Right ventricle myocardium inferior (tissue), 1 donor: ENCODE results near the gene TMEM123. TPM values are rescaled to one million over a fixed set of nuclear protein-coding genes. Genes with fewer than 3 reads are reported as not detected.

ENCODE experiments used
- ATAC-seq: fragments of 200-7000 bp; cut with Tn5 transposase; one replicate; pipeline ENCODE4 v1.9.1; 2020; ENCODE audit warnings: mild to moderate bottlenecking, moderate library complexity
- DNase-seq: peaks from one replicate; pipeline ENCODE4 v3.0.0; 2021; ENCODE audit errors: missing footprints
- intact Hi-C: fragments of 100-400 bp; cut with DNase I; formaldehyde crosslinking; loops from one replicate; pipeline ENCODE4 v1.11.0; 2022
- total RNA-seq: library from RNA; stranded (reverse); fragmentation: NEBNext Ultra II Directional; extraction: Animal tissue kit (Norgen Biotek cat#: 25700); gene quantifications from one replicate; pipeline ENCODE4 v1.2.1, GENCODE V29; 2021
- donor health status: DM: no; HTN: yes; CAD: no; lungs with severe emphysema.

The TMEM123 gene
- total RNA-seq, 1 donor from 2014 or later: 80.0 TPM

DNA sequence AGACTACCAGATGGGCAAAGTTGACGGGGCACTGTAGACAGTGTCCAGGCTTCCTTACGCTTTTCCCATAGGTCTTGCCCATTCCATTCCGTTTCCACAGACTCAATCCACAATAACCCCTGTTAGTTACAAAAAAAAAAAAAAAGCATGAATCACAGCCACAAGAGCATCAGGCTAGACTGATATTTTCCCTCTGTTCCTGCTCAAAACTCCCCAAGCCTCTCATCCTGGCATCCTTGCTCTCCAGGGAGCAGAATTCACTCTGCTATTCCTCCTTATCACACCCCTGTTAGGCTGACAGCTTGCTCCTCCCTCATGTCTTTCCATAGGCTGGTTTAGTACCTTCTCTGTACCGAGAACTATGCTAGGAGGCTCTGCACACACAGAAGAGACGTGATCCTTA lies 42.2 kb downstream of the TMEM123 start:
- DNase-seq: no peak
- intact Hi-C loops: no loop called here
- peak; percentile 24 for ATAC-seq

DNA sequence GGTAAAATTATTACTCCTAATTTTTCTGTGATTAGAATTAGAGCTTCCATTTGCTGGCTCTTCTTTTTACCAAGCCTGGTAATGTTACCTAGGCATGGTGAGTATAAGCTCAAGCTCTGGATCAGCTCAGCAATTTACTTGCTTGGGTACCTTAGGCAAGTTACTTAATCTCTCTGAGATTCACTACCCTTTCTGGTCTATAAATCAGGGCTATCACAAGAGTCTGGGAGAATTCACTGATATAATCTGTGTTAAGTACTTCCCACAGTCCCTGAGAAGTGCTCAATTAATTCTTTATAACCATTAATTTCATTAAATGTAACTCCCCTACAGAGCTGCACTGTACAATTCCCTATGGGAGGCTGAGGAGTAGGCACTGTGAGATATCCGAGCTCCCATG lies 44.2 kb downstream of the TMEM123 start:
- DNase-seq (no peak), ATAC-seq (no peak)
- intact Hi-C loops: no loop called here

DNA sequence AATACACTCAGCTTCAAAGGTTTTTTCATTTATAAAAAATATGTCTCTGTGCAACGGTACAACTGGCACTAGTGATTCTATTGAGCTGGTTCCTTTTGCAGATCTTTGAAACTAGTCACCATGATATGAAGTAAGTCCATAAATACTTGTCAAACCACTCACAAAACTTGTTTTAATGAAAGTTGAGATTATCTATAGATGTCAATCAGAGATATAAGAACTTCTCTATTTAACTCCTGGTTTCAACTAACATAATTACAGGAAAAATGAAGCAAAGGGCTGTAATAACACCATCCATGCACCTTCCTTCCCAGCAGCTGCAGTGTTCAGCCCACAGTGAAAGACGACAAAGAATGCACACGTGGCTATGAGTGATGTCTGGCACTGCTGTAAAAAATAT lies 44.7 kb downstream of the TMEM123 start:
- ATAC-seq (no peak), DNase-seq (no peak)
- intact Hi-C loops: no loop called here

DNA sequence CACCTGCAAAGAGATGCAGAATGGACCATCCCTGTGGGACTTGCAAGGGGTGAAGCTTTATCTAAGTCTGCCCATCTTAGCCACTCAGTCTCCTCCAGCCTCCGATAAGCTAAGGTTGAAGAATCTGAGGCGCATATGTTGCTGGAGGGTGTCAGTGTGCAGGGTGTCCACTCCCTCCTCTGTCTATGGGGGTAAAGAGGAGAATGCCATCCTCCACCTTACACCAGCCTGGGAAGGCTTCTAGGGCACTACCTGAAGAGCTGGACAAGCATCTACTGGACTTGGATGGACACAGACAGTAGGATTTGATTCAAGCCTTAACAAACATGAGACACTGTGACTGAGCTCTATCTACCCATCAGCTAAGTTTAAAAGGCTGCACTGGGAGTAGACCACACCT lies 46.5 kb downstream of the TMEM123 start:
- ATAC-seq (no peak), DNase-seq (no peak)
- intact Hi-C loops: no loop called here

DNA sequence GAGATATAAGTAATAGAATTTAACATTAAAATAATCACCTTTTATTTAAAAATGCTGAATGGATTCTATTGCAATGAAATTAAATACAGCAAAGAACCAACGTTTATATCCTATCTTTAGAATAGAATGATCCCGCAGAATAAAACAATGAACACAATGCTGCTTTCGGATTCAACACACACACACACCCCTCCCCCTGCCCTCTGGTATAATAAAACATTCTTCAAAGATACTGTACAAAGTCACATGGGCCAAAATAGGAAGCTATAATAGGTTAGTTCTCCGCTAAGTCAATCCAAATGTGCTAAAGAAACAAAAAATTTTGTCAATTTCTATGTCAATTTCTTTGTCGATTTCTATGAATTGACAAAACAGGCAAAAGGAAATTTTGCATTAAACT lies 47.1 kb downstream of the TMEM123 start:
- ATAC-seq: no peak
- intact Hi-C loops: no loop called here
- no peak for DNase-seq

DNA sequence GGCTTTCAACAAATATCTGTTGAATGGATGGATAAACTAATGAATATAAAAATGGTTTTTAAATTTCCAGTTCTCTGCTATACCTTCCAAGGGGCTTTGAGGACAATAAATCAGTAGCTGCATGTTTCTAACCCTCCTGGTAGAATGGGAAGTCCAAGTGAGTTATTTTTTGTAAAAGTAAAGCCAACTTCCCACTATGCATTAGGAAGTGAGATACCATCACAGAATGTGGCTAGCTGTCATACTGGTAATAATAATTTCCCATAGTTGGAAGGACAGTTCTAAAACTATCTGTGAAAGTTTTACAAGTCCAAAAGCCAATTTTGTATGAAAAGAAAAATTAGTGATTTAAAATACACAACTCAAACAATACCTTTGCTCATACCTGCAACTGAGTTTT lies 50.0 kb downstream of the TMEM123 start:
- intact Hi-C loops: no loop called here
- ATAC-seq (no peak), DNase-seq (no peak)

DNA sequence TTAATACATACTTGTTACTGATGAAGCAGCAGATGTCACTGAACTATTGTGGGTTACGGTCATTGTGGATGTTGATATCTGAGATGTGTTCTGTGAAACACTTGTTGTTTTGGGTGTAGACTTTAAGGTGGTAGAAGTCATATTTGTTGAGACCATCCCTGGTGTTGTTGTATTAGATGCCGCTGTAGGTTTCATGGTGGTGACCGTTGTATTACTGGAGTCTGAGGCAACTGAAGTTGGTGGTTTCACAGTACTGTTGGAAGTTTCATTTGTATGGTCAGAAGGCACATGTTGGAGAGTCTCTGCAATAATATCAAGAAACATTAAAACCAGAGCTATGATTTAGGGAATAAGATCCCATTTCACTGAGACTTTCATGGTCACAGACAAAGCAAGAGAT lies 50.7 kb downstream of the TMEM123 start:
- ATAC-seq (no peak), DNase-seq (no peak)
- intact Hi-C loops: no loop called here

DNA sequence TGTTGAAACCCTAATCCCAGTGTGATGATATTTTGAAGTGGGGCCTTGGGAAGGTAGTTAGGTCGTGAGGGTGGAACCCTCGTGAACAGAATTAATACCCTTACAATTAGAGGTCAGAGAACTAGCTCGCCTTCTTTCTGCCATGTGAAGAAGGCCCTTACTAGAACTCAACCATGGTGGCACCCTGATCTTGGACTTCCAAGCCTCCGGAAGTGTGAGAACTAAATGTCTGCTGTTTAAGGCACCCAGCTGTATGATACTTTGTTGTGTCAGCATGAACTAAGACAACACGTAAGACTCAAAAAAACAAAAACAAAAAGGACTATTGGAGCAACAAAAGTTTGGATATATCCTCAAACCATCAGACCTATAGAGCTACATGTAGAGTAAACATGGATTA lies 52.0 kb downstream of the TMEM123 start:
- DNase-seq: no peak
- intact Hi-C loops: no loop called here
- ATAC-seq: no peak

DNA sequence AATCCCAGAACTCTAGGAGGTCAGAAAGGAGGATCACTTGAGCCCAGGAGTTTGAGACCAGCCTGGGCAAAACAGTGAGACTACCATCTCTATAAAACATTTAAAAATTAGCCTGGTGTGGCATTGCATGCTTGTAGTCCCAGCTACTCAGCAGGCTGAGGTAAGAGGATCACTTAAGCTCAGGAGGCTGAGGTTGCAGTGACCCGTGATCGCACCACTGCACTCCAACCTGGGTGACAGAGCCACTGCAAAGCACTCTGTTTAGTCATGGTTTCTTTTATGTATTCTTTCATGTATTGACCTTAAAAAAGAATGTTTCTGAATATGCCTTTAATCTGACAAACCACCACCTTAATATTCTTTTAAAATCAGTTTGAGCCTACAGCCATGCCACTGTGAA lies 53.4 kb downstream of the TMEM123 start:
- intact Hi-C loops: no loop called here

DNA sequence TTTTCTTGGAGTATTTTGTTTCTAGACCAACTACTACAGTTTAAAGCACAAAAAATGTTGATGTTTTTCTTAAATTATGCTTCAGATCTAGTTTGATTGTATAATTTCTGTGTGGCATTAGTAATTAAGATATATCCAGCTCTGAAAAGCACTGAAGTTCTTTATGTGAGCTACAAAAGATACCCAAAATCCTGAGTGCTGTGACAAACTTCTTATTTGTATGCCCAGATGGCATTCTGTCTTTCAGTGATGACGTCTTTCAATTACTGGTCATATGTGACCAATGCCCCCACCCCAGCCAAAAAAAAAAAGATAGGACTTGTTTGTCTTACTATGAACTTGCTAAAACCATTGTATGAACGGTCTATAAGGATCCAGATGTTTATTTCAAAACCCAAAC lies 54.3 kb downstream of the TMEM123 start:
- DNase-seq (no peak), ATAC-seq (no peak)
- intact Hi-C loops: no loop called here

More for the DNA sequence above, 53.4 kb downstream of the TMEM123 start:
- ATAC-seq (no peak), DNase-seq (no peak)

DNA sequence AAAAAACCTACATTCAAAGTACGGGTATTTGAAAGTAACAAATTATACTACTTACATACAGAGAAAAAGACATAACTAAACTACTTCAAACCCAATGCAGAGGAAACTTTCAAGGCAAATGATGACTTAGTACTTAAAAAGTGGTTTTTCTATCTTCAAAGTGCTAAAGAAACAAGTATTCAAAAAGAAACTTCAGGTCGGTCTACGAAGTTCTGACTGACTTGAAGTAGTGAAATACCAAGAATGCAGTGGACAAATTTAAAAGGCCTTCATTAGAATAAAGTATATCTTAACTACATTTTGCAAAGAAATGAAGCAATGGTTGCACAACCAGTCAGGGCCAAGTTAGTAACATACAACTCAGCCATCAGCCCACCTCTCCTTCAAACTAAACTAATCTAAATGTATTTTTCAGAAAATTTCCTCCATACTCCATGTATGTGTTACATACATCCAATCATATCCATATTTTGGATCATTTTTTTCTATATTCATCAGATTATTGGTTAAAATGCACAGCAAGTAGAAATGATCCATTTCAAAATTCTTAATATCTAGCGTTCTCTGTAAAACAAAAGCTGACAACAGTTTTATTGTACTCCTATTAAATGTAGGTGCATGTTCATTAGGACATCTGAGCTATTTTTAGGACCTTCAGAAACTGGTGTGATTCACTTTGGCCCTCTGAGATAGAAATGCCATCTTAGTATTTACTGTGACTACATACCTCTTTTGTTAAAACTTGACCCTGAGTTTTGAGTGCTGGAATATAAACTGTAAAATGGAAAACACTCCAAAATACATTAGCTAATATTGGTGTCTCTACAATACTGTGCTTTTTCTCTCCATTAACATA lies 55.6 kb downstream of the TMEM123 start:
- ATAC-seq: no peak
- intact Hi-C loops: no loop called here

DNA sequence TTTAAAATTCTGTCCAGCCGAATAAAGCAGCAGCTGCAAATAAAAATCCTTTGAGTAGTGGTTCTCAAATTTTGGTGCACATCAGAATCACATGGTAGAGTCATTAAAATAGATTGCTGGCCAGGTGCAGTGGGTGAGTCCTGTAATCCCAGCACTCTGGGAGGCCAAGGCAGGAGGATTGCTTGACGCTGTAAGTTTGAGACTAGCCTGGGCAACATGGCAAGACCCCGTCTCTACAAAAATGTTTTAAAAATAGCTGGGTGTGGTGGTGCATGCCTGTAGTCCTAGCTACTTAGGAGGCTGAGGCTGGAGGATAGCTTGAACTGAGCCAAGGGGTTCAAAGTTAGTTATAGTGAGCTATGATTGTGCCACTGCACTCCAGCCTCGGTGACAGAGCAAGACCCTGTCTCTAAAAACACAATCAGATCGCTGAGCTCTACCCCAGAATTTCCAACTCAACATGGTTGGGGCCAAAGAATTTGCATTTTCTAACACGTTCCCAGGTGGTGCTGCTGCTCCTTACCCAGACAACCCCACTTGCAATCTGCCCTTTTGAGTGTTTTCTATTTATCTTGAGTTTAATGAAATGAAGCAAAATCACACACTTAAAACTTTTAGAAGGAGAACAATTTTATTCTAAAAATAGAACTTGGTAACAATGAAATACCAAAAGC lies 56.7 kb downstream of the TMEM123 start:
- ATAC-seq (no peak), DNase-seq (no peak)
- intact Hi-C loops: no loop called here

More for the DNA sequence above, 55.6 kb downstream of the TMEM123 start:
- no peak for DNase-seq

DNA sequence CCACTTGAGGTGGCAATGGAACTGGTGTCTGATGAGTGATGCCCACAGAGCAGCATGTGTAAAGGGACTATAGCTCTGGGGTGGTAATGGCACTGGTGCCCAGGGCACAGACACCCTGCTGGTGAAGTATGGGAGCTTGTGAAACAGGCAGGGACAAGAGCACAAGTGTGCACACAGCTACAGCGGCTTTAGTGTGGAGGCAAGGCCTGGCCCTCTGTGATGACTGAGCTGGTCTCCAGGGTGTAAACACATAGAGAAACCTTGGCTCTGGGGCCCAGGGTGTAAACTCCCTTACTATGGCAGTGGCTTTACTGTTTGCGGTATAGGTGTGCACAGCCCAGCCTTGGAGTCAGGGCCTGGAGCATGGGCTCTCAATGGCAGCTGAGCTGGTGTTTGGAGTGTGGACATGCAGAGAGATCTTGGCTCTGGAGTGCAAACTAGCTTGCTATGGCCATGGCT lies 59.3 kb downstream of the TMEM123 start:
- ATAC-seq (peak; percentile 20), DNase-seq (no peak)
- intact Hi-C loops: no loop called here

DNA sequence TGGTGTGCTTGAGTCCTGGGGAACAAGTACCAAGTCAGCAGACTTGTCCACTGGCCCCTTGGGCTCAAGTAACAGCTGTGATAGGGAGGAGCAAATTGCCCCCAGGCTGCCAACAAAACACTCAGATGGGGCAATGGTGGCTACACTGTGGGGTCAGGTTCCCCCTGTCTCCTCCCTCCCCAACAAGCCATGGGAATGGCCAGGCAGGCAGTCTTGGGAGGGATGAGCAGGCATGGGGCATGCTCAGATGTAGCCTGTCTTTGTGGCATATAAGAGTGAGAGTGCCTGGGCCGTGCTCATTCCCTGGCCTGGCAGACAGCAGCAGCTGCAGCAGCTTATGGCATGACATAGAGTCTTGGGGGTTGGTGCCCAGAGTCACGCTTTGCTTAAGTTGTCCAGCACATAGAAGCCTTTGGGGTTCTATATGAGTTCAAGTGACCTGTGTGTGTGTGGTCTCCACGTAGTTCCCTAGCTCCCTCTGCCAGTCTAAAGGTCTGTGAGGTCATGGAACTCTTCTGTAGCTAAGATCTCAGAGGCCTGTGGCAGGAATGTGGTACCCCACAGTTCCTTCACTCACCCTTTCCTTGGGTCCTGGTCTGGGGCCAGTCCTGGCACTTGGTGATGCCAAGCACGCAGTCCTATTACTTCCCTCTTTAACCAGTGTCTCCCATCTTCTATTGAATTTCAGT lies 60.9 kb downstream of the TMEM123 start:
- DNase-seq (no peak), ATAC-seq (no peak)
- intact Hi-C loops: no loop called here

DNA sequence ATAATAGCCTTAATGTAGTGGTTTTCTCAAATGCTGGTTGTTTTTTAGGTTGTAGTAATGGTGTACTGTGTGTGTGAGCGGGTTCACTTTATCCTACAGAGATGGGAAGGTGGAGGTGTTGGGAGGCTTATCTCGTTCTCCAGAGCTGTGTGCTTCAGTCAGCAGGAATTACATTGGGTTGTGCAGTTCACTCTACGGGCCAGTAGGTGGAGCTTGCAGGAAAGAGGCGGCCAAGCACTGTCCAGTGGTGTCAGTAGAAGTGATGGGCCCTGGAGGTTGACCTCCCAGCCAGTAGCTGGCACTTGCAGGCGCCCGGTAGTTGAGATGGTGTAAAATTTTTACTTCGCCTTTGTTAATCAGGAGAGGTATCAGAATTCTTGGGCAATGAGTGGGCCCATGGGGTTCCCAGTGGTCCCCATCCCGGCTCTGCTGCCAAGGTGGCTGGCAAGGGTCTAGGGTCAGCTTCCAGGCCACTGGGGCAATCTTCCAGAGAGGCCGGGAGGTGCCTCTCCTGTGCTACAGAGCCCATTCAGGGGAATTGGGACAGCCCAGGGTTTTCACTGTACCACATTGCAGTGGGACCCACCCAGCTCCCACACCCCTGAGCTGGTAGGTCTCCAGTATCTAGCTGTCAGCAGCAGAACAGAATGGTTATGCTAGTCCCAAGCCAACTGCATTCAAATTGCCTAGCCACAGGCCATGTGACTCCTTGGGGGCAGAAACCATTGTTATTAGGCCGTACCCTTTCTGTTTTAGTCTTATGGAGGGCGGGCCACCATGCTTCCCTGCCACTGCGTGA lies 61.7 kb downstream of the TMEM123 start:
- intact Hi-C loops: loop anchor here (1.0 kb wide), 1 partner anchor 104 kb away; no protein-coding TSS in a partner anchor
- ATAC-seq (peak; percentile 80), DNase-seq (peak; percentile 68)

DNA sequence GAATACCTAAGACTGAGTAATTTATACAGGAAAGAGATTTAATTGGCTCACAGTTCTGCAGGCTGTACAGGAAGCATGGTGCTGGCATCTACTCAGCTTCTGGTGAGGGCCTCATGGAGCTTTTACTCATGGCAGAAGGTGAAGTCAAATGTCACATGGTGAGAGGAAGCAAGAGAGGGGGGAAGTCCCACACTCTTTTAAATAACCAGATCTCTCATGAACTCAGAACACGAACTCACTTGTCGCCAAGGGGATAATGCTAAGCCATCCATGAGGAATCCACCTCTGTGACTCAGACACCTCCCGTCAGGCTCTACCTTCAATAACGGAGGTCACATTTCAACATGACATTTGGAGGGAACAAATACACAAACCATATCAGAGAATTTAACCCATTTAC lies 63.3 kb downstream of the TMEM123 start:
- DNase-seq (no peak), ATAC-seq (no peak)
- intact Hi-C loops: no loop called here

DNA sequence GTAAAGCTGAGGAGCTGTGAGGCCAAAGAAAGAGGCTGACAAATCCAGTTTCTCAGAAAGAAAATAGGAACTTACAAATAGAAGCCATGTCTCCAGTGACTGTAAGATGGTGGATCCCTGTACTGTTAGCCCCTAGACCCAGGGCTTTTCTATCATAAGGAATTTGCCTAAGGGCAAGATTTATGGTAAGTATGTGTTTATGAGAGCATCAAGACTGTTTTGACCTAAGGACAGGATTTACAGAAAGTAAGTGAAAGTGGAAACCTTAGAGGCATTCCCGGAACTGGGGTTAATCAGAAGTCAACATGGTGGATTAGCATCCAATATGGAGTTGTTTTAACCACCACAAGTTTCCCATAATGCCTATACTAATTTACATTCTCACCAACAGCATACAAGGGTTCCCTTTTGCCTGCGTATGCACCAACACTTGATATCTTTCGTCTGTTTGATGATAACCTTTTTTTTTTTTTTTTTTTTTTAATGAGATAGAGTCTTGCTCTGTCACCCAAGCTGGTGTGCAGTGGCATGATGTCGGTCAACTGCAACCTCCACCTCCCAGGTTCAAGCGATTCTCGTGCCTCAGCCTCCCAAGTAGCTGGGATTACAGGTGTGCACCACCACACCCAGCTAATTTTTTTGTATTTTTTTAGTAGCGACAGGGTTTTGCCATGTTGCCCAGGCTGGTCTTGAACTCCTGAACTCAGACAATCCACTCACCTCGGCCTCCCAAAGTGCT lies 65.4 kb downstream of the TMEM123 start:
- DNase-seq: no peak
- intact Hi-C loops: no loop called here
- ATAC-seq: no peak

DNA sequence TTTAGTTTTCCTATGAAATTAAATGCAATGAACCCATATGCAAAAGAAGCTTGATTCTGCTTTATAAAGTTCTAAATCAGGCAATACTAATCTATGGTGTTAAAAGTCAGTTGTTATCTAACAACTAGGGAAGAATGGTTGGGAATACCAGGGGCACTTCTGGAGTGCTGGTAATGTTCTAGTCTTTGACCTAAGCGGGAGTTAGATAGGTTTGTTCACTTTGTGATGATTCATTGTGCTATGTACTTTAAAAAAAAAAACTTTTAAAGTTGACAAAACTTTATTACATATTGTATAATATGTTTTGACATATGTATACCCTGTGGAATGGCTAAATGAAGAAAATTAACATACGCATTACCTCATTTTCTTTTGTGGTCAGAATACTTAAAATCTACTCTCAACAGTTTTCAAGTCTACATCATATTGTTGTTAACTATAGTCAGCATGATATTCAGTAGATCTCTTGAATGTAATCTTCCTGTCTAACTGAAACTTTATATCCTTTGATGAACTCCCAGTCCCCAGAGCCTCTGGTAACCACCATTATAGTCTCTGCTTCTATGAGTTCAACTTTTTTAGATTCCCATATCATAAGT lies 66.3 kb downstream of the TMEM123 start:
- no peak for DNase-seq
- ATAC-seq: no peak
- intact Hi-C loops: no loop called here
